GM12872 (cell line): ENCODE measurements around the gene ANXA9.

Experiments
- TF ChIP-seq, protein P1 (sequence below): IDR thresholded peaks from 3 replicates; pipeline ENCODE4 v1.5.1; 2011; ENCODE audit warnings: low read depth, mild to moderate bottlenecking, low read length, moderate library complexity; ENCODE audit not compliant: insufficient read depth

Gene ANXA9

DNA sequence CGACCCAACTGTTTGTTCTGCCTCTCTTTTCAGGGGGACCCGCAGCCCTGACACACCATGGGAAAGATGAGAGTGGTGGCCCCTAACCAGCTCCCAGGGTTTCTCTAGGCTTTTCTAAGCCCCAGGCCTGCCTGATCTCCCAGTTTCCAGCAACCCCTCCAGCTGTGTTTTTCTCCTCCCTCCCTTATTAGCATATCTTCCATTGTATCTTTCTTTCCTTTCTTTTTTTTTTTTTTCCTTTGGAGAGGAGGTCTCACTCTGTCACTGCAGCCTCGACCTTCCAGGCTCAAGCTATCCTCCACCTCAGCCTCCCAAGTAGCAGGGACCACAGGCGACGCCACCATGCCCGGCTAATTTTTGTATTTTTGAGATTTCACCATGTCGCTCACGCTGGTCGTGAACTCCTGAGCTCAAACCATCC lies 5.7 kb upstream of the ANXA9 start:
- TF ChIP-seq, protein P1, sequence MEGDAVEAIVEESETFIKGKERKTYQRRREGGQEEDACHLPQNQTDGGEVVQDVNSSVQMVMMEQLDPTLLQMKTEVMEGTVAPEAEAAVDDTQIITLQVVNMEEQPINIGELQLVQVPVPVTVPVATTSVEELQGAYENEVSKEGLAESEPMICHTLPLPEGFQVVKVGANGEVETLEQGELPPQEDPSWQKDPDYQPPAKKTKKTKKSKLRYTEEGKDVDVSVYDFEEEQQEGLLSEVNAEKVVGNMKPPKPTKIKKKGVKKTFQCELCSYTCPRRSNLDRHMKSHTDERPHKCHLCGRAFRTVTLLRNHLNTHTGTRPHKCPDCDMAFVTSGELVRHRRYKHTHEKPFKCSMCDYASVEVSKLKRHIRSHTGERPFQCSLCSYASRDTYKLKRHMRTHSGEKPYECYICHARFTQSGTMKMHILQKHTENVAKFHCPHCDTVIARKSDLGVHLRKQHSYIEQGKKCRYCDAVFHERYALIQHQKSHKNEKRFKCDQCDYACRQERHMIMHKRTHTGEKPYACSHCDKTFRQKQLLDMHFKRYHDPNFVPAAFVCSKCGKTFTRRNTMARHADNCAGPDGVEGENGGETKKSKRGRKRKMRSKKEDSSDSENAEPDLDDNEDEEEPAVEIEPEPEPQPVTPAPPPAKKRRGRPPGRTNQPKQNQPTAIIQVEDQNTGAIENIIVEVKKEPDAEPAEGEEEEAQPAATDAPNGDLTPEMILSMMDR, result no peak

DNA sequence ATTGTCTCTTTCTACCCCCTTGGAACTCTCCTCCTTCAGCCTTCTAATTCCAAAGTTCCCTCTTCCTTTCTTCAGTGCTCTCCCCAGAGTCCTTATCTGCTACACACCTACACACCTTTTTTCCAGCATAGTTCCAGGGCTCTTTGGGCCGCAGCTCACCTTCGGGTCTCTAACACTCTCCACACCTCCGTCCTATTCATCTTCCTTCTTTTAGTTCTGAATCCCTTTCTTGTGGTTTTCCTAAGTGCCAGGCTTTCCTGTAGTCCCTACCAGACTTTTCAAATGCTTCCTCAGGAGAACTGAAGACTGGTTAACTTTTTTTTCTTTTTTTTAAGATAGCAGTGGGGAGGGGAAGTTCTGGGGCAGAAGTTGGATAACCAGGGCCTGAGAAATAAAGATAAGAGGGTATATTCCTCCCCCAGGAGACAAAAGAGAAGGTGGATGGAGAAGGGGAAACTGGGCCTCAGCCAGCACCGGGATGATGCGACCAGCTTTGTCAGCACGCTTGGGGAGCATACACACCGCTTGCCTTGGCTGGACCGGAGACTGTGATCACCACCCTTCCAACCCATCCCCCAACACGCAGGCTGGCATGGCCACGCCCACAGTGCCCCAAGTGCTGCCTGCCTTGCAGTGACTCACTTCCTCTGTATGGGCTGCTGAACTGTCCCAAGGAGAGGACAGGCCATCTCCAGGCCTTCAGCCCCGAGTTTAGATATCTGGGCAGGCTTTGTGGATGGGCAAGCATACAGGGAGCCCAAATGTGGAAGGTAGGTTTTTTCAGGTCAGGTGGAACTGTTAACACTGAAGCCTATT lies 5.0 kb upstream of the ANXA9 start:
- TF ChIP-seq, protein P1, result no peak

DNA sequence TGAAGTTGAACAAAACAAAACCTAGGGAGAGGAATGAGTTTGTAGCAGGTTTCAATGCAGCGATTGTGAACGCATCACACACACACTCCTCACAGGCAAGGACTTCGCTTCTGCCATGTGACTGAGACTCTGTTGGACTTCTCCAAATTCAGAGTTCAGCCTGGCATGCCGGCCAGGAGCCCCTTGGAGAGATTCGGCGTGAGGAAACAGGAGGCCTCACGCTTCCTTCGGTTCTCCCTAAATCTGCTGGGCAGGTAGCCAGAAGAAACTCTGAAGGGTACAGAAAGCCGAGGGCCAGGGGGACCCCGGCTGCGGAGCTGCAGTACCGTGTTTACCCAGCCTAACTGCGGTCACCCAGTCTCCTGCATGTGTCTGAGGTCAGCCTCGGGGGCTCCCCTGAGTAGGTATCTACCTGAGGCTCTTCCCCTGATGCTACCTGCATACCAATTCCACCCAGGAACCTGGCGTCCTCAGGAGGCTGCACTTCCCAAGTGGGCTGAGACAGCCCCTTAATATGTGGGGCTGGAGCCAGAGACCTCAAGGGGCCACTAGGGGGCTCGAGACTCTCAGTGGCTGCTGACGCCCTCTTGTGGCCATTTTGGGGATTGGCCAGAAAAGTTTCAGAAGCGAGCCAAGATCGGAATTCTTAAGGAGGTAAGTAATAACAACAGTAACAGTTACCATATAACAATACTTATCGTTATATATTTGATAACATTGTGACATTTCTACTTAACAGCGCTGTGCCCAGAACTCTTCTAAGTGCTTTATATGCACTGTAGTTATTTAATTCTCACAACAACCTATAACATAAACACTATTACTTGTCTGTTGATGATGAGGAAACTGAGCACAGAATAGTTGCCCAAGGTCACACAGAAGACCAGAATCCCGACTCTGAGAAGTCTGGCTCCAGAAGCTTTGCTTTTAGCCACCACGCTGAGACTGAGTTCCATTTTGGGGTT lies 2.7 kb upstream of the ANXA9 start:
- TF ChIP-seq, protein P1, result peak; percentile 100

DNA sequence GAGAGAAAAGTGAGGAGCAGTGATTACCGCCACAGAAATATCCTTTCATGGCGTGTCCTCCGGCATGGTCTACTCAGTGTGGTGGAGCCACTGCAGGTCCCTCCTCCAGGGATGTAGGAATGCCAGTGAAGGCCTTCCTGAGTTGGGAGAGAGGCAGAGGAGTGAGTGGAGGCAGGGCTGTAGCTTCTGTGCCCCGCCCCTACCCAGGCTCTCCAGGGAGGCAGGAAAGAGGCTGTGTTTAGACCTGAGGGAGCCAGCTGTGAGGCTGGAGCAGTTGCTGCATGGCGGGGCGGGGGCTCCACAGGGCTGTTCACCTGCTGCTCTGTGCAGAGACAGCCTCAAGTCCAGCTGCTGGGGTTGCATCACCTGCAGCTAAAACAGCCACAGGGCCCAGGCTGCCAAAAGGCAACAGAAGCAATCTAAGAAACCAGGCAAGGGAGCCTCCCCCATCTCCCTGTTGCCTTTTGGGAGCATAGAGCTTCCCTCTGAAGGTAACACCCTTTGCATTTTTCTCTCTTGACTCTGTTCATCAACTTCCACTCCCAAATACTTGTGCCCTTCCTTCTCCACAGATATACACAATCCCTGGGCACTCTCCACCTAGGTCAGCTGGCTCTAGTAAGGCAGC lies 801 bp upstream of the ANXA9 start:
- TF ChIP-seq, protein P1, result no peak

DNA sequence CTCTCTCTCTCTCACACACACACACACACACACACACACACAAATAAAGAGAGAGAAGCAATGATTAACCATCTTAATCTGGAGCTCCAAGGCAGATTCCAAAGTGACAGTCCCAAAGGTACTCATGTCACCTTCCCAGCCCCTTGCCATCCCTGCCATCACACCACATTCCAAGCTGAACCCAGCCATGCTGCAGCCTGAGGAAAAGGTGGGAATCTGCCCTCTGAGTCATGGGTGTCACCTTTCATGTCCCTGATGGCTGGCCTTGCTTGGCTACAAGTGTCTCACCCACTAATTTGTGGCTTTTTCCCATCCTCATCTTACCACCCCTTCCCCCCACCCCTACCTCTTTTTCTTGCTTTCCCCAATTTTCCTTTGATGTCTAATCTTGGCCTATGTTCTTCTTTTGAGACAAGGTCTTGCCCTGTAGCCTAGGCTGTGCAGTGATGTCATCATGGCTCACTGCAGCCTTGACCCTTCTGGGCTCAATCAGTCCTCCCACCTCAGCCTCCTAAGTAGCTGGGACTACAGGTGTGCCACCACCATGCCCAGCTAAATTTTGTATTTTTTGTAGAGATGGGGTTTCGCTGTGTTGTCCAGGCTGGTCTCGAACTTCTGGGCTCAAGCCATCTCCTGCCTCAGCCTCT lies 3.2 kb downstream of the ANXA9 start:
- TF ChIP-seq, protein P1, result no peak

DNA sequence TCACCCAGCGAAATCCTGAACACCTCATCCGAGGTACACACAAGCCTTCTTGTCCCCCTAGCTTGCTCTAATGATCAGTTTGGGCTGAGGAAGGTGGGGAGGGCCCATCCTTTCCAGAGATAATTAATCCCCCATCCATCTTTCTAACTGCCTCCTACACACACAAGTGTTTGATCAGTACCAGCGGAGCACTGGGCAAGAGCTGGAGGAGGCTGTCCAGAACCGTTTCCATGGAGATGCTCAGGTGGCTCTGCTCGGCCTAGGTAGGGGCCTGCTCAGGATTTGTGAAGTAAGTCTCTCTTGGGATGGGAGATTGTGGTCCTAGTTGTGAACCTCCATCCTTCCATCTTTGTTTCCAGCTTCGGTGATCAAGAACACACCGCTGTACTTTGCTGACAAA lies 5.8 kb downstream of the ANXA9 start:
- TF ChIP-seq, protein P1, result no peak

DNA sequence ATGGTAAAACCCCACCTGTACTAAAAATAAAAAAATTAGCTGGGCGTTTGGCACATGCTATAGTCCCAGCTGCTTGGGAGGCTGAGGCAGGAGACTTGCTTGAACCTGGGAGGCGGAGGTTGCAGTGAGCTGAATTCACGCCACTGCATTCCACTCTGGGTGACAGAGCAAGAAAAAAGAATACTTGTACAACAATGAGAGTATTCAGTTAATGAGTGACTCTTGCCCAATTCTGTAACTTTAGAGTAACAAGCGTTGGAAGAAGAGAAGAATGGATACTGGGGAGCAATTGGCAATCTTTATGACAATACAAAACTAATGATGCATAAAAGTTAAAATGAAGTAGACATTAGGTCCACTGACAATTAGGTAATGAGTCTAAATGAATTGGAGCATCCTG lies 10.5 kb downstream of the ANXA9 start:
- TF ChIP-seq, protein P1, result no peak
